NCI-H2081 treated with DMSO at 0.1 percent for 48 hours (cell line): ENCODE measurements around the gene DHPS.
"Not testable (repeated sequence)": the region's sequence is repeated elsewhere in the genome, so short reads cannot be mapped to it uniquely, and the experiment has no call there.

ENCODE experiments used
- DNase-seq: peaks from one replicate; lab custom pipeline; 2025; lab: John Stamatoyannopoulos, UW

DHPS gene

DNA sequence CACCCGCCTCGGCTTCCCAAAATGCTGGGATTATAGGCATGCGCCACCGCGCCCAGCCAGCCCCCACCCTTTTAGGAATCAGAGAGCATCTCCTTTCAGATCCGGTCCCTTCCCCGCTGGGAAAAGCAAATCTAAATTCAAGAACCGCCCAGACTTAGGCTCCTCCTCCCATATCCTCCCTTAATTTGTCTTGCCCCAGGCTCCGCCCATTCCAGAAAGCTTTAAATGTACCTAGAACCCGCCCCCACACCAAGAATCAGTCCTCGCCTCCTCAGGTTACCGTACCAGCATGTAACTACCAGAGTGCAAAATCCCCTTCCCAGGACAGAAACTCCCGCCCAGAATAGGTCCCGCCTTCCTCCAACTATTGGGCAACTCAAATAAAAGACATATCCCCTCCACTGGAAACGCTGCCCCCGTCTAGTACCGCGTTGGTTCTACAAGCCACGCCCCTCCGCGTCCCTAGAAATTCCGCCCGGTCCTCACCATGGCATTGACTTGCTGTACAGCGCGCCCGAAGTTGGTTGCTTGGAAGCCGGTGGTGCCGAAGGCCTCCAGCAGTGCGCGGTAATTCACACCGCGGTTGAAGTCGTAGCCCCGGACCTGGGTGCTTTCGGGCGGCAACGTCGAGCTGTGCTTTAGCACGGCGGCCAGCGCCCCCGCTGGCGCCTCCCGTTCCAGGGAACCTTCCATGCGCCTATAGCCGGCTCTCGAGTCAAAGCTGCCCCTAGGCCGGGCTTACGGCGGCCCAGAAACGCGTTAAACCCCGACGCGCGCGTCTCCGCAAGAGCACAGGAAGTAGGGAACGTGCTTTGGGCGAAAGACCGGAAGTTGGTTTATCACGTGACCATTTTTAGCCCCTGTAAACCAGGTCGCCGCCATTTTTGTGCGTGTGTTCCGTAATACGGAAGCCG is at the start of gene DHPS:
Gene DHPS, minus strand, starts transcription at position 807 of the 914 bp plus-strand sequence. Its CDS starts 114 bp downstream, at position 693.
- peak; percentile 89 for DNase-seq

DNA sequence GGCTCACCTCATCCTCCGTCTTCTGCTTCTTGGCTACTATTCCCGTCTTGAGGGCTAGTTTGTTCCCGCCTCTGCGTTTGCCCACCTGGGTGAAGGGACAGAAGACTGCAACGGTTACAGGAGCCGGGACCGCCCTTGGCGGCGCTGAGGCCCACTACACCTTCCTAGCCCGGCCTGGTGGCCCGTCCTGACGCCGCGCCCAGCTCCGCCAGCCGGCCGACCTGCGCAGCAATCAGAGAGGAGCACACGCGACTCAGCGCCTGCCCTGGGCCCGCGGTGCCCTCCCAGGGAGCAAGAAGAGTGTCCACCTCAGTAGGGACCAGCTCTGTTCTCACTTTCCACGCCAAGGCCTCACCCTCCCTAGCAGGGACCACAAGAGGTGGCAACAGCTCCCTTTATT is 49.7 kb upstream of the DHPS start:
- DNase-seq, result no peak

DNA sequence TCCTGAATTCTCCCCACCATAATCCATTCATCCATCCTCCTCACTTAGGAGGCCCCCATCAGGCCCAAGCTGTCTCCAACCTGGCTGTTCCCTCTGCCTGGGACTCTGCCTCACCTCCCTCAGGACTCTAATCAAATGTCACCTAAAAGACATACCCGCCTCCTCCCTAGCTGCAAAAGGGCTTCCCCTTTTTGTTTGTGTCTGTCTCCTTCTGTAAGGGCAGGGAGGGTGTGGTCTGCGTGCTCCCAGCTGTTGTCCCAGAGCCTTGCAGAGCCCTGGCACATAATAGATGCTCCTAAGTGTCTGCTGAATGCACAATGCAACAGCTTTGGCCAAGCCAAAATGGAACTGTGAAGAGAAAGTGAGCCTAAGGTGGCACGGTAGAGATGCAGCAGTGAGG is 48.4 kb upstream of the DHPS start:
- DNase-seq, result no peak

DNA sequence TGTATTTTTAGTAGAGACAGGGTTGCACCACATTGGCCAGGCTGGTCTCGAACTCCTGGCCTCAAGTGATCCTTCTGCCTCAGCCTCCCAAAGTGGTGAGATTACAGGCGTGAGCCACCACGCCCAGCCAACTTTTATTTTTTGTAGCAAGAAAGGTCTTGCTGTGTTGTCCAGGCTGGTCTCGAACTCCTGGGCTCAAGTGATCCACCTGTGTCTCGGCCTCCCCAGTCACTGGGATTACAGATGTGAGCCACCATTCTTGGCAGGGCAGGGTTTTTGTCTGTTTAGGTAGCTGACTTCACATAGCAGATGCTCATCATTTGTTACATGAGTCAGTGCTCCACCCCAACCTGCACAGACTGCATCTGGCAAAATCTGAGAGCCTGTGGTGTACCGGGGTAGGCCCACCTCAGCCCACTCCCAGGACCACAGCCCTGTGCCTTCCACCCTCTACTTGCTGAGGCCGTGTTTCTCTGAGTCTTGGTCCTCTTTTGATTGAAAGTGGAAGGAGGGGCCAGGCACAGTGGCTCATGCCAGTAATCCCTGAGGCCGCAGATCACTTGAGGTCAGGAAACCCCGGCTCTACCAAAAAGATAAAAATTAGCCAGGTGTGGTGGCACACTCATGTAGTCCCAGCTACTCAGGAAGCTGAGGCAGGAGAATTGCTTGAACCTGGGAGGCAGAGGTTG is 46.2 kb upstream of the DHPS start:
- DNase-seq, result no peak

DNA sequence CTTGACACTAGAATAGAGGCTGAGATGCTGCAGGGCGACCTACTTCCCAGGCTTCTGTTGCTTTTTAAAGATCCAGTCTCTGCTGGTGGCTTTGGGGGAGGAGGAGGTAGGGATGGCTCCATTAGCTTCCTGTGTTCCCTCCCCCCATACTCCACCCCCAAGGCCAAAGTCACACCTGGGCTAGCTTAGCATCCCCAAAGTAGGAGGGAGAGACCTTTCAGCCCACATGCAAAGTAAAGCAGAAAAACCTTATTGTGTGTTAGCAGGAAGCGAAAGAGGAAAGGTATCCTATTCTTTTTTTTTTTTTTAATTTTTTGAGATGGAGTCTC is 45.3 kb upstream of the DHPS start:
- no peak for DNase-seq

- not testable (repeated sequence) for DNase-seq
Observed at GRCh38 chr19:12725612-12726011, 43.9 kb upstream of the DHPS start.

DNA sequence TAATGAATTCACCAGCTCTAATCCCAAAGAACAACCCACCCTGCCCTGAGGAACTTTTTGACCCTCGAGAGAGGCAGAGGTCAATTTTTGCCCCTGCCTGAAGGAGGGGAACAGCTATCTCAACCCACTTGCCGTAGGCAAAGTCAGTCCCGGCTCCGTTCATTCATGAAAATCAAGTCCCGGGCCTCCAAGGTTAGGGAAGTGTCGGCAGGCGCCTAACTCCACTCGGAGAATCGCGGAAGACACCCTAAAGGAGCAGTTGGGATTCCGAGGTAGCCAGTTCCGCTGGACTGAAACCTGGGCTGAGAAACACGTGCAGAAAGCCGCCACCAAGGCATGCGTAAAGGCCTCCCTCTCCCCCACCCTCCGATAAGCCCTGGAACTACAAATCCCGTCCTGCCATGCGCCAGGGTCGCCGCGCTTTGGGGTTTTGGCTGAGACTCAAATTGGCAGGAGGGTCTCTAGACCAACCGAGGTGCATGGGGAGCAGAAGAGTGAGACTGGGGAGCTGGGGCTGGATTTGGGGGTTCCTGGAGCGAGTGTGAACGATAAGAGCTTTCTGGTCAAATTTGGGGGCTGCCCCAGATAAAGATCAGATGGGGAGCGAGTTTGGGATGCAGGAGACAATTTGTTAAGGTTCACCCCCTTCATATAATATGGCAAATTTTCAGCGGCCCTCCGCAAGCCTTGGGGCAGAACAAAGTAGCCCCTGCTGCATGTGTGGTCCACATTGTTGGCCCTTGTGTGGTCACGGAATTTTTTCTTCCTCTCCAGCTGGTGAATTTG is 42.2 kb upstream of the DHPS start, which contains the start of gene TNPO2:
Gene TNPO2, minus strand, starts transcription at position 292 of the 786 bp plus-strand sequence. CDS start 2,955 bp downstream, outside the sequence.
- DNase-seq, result peak; percentile 22

- DNase-seq, result no peak
Observed at GRCh38 chr19:12723381-12723640, 41.6 kb upstream of the DHPS start.

DNA sequence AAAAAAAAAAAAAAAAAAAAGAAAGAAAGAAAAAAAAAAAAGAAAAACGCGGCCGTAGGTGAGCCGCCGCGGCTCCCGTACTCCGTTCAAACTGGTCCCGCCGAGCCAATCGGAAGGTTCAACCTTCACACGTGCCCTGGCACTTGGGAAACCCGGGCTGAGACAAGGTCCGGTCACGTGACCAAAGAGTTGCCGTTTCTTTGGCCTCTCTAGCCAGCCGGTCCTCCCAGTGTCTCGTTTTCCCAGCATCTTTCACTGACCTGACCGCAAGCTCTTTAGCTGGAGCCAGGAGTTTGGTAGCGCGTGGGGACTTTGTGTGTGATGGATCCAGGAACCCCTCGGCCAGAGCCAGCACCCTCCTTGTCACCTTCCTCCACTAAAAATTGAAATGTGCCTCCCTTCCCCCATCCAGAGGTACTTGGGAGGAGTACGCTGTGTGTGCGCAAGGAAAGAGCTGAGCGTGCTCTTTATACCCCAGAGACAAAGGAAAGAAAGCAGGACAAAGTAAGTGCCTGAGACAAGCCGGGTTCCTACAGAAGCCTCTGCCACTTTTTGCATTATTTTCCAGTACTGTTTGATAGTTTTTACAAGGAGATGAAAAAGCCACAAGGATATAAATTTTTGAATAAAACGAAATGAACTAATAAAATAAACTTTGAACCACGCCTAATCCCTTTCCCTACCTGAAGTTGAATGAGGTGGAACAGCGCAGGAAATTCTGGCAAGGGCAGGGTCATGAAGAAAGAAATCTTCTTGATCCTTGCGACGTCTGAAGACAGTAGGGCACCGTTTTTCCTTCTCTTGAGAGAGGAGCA is 41.1 kb upstream of the DHPS start:
- DNase-seq, result peak; percentile 93

GRCh38 chr19:12721656-12722565 is 40.2 kb upstream of the DHPS start:
- no peak for DNase-seq

DNA sequence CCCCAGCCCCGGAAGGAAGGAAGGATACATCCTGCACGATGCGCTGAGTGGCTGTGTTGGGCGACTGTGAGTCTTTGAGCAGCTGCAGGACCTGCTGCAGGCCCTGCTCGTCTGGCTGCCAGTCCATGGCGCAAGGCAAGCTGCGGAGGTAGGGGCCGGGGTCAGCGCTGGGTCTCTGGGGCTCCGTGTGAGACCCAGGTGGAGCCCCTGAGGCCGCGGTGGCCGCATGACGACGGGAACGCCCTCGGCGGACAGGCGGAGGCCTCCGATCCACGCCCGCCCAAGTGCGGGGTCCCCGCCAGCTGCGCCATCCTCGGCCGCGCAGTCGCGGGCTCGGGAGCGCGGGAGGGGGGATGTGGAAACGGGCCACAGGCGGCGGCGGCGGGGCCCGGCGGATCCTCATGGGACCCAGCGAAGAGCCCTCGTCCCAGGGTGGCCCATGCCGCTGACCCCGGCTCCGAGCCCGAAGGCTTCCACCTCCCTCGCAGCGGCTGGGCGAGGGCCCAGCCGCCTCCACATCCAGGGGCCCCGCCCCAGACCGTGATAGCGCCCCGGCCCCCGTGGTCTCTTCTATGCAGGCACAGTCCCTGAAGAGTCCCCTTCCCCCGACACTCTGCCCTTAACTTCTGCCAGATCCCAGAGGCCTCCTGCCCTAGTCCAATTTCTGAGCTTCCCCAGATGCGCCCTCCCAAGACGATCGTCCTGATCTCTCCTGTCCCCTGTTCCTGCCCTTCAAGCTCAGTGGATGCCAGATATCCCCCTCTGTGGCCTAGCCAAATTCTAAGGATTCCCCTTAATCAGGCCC is 39.4 kb upstream of the DHPS start:
- DNase-seq, result no peak

DNA sequence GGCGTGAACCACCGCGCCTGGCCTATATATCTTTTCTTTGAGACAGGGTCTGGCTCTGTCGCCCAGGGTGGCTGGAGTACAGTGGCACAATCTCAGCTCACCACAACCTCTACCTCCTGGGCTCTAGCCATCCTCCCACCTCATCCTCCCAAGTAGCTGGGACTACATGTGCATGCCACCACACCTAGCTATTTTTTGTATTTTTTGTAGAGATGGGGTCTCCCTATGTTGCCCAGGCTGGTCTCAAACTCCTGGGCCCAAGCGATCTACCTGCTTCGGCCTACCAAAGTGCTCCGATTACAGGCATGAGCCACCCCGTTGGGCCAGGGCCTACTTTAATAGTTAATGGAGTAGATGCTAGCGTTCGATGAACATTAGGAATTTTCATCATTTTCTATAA is 38.6 kb upstream of the DHPS start:
- DNase-seq, result no peak

DNA sequence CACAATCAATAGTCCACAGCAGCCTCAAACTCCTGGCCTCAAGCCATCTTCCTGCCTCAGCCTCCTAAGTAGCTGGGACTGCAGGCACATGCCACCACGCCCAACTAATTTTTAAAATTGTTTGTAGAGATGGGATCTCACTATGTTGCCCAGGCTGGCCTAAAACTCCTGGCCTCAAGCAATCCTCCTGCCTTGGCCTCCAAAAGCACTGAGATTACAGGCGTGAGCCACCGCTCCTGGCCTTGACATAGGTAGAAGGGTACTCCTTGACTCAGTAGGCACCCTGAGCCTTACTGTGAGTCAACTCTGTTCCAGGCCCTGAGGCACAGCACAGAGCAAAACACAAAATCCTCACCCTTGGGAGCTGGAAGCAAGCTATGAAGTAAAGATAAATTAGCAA is 34.2 kb upstream of the DHPS start:
- DNase-seq, result no peak

- no peak for DNase-seq
Observed at GRCh38 chr19:12715102-12715501, 33.4 kb upstream of the DHPS start.

GRCh38 chr19:12713304-12713703 is 31.6 kb upstream of the DHPS start:
- not testable (repeated sequence) for DNase-seq

- not testable (repeated sequence) for DNase-seq
Observed at GRCh38 chr19:12712077-12712476, 30.4 kb upstream of the DHPS start.

GRCh38 chr19:12711187-12711586 is 29.5 kb upstream of the DHPS start:
- DNase-seq, result no peak

DNA sequence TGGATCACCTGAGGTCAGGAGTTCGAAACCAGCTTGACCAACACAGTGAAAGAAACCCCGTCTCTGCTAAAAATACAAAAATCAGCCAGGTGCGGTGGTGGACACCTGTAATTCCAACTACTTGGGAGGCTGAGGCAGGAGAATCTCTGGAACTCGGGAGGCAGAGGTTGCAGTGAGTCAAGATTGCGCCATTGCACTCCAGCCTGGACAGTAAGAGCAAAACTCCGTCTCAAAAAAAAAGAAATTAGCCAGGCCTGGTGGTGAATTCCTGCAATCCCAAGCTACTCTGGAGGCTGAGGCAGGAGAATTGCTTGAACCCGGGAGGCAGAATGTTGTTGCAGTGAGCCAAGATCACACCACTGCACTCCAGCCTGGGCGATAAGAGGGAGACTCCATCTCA is 27.0 kb upstream of the DHPS start:
- DNase-seq, result no peak

DNA sequence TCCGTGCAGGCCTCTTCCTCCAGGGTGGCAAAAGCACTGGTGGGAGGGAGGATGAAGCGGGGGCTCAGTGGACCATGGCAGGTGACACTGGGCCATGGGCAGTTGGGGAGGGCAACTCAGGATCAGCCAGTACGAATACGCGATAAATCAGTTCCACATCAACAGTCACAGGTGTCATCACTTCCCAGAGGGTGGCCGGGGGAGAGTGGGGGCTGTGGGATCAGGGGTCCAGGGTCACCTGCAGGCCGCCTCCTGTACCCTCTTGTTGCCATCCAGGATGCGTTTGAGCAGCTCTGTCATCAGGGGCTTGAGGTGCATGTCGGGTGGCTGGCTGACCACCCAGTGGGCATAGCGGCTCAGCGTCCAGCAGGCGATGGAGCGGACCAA is 24.6 kb upstream of the DHPS start:
- DNase-seq, result no peak
